Measurements from ENCODE around the gene ADCY2. TPM values are rescaled to one million over a fixed set of nuclear protein-coding genes. Genes with fewer than 3 reads are reported as not detected.
A peak's percentile ranks its signal among the peaks of the same experiment; 100 is the strongest.

The ADCY2 gene
- polyA plus RNA-seq, 1 donor (not counting 4 experiments of a cell fraction or from before 2014, with no cell fraction given), result 0.13 TPM

GRCh38 chr5:7868773-7869473 is 473.0 kb downstream of the ADCY2 start, which contains the start of the genes FASTKD3 and MTRR:
TSS of gene FASTKD3 (minus strand) at chr5:7869031. CDS start at chr5:7868083, 948 bp downstream.
TSS of gene MTRR (plus strand) at chr5:7869148. CDS start at chr5:7870795, 1,647 bp downstream.
- Histone ChIP-seq H3K4me3 (ENCODE audit: control insufficient read depth in 2 of 3, extremely low read depth in 1 of 3, insufficient read depth in 2 of 3, low read depth in 1 of 3, low read length in 3 of 3) (peak within 1 kb of the TSS; percentile 88 to 93 (median 93)), H3K27ac (ENCODE audit: control insufficient read depth, insufficient read depth, low read length) (peak within 1 kb of the TSS; percentile 70), H3K9me3 (ENCODE audit: control insufficient read depth, low read depth, low read length) (no peaks in the 10 kb centered on the region), H3K9me1 (ENCODE audit: control insufficient read depth, extremely low read depth, insufficient read depth, low read length) (peaks cover 2% of the 10 kb centered on the region), H4K20me1 (ENCODE audit: control insufficient read depth, extremely low read depth, insufficient read depth, low read length) (no peaks in the 10 kb centered on the region), H3K27me3 (ENCODE audit: control insufficient read depth, extremely low read depth, insufficient read depth, low read length) (no peaks in the 10 kb centered on the region), H3K9ac (ENCODE audit: control insufficient read depth, extremely low read depth, insufficient read depth, low read length) (peak within 1 kb of the TSS; percentile 87), H3K4me2 (ENCODE audit: control insufficient read depth, extremely low read depth, insufficient read depth, low read depth, low read length) (peak within 1 kb of the TSS; percentile 97), H3K36me3 (ENCODE audit: control insufficient read depth in 2 of 2, extremely low read depth in 1 of 2, insufficient read depth in 2 of 2, low read length in 2 of 2) (peaks cover 6 to 11% of the 10 kb centered on the region in 2 experiments), H3K79me2 (ENCODE audit: control insufficient read depth, insufficient read depth, low read length) (peaks cover 74% of the 10 kb centered on the region), H2AFZ (ENCODE audit: control insufficient read depth, low read length) (peak within 1 kb of the TSS; percentile 92), H3K4me1 (ENCODE audit: control insufficient read depth, extremely low read depth, insufficient read depth, low read length) (peaks cover 18% of the 10 kb centered on the region)
- dilution Hi-C loops (cut with MboI; ENCODE audit: extremely low pct_ligation_motif_present, low sequenced_read_pairs), result no loop called here
- peak; percentile 70 for FAIRE-seq
- TF ChIP-seq, protein P1, sequence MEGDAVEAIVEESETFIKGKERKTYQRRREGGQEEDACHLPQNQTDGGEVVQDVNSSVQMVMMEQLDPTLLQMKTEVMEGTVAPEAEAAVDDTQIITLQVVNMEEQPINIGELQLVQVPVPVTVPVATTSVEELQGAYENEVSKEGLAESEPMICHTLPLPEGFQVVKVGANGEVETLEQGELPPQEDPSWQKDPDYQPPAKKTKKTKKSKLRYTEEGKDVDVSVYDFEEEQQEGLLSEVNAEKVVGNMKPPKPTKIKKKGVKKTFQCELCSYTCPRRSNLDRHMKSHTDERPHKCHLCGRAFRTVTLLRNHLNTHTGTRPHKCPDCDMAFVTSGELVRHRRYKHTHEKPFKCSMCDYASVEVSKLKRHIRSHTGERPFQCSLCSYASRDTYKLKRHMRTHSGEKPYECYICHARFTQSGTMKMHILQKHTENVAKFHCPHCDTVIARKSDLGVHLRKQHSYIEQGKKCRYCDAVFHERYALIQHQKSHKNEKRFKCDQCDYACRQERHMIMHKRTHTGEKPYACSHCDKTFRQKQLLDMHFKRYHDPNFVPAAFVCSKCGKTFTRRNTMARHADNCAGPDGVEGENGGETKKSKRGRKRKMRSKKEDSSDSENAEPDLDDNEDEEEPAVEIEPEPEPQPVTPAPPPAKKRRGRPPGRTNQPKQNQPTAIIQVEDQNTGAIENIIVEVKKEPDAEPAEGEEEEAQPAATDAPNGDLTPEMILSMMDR (optimal IDR thresholded peaks at IDR 0.05 in 1 of 3, IDR thresholded peaks at IDR 0.05 in 1 of 3, conservative IDR thresholded peaks at IDR 0.05 in 1 of 3; ENCODE audit: extremely low read depth in 1 of 3, insufficient read depth in 2 of 3, low read length in 3 of 3), result no peak
- TF ChIP-seq EZH2 (IDR thresholded peaks at IDR 0.05; ENCODE audit: low read length), result no peak
- DNase-seq (ENCODE audit: low read depth, low spot score), result peak; percentile 42

DNA sequence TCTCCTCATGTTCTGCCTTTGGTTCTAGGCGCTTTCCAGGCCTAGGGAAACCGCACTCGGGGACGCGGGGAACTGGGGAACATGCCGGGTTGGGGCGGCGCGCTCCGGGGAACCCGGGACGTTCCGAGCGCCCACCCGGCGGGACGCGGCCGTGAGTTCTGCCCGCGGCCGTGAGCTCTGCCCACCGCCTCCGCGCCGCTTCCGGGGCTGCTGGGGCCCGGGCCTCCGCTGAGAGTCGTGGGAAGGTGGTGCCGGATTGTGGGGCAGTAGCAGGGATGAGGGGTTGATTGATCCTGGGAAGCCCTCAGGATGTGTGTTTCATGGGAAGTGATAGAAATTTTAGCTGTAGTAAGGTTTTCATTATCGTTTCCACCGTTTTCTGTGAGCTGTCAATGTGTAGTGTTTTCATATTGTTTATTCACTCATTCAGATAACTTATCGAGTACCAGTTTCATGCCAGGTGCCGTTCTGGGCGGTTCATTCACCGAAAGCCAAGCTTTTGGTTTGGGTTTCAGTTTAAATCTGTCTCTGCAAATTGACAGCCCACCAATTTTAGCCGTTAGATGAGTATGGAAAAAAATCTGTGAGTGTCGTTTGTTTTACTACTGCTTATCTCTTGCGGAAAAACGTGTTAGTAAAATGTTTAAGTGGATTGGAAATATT is 473.7 kb downstream of the ADCY2 start:
- Histone ChIP-seq H3K36me3 (ENCODE audit: control insufficient read depth in 2 of 2, extremely low read depth in 1 of 2, insufficient read depth in 2 of 2, low read length in 2 of 2) (peaks cover 7 to 11% of the 10 kb centered on the region in 2 experiments), H2AFZ (ENCODE audit: control insufficient read depth, low read length) (peak overlapping the region; percentile 53), H3K9me1 (ENCODE audit: control insufficient read depth, extremely low read depth, insufficient read depth, low read length) (peaks cover 2% of the 10 kb centered on the region), H3K9ac (ENCODE audit: control insufficient read depth, extremely low read depth, insufficient read depth, low read length) (peak overlapping the region; percentile 87), H3K4me3 (ENCODE audit: control insufficient read depth in 2 of 3, extremely low read depth in 1 of 3, insufficient read depth in 2 of 3, low read depth in 1 of 3, low read length in 3 of 3) (peak overlapping the region; percentile 88 to 93 (median 93)), H3K27ac (ENCODE audit: control insufficient read depth, insufficient read depth, low read length) (peak overlapping the region; percentile 70), H3K27me3 (ENCODE audit: control insufficient read depth, extremely low read depth, insufficient read depth, low read length) (no peaks in the 10 kb centered on the region), H4K20me1 (ENCODE audit: control insufficient read depth, extremely low read depth, insufficient read depth, low read length) (no peaks in the 10 kb centered on the region), H3K4me1 (ENCODE audit: control insufficient read depth, extremely low read depth, insufficient read depth, low read length) (peaks cover 18% of the 10 kb centered on the region), H3K4me2 (ENCODE audit: control insufficient read depth, extremely low read depth, insufficient read depth, low read depth, low read length) (peak overlapping the region; percentile 97), H3K9me3 (ENCODE audit: control insufficient read depth, low read depth, low read length) (no peaks in the 10 kb centered on the region), H3K79me2 (ENCODE audit: control insufficient read depth, insufficient read depth, low read length) (peaks cover 79% of the 10 kb centered on the region)
- peak; percentile 41 for FAIRE-seq
- dilution Hi-C loops (cut with MboI; ENCODE audit: extremely low pct_ligation_motif_present, low sequenced_read_pairs), result no loop called here
- no peak for DNase-seq (ENCODE audit: low read depth, low spot score)
- TF ChIP-seq, protein P1 (optimal IDR thresholded peaks at IDR 0.05 in 1 of 3, IDR thresholded peaks at IDR 0.05 in 1 of 3, conservative IDR thresholded peaks at IDR 0.05 in 1 of 3; ENCODE audit: extremely low read depth in 1 of 3, insufficient read depth in 2 of 3, low read length in 3 of 3), result no peak
- no peak for TF ChIP-seq EZH2 (IDR thresholded peaks at IDR 0.05; ENCODE audit: low read length)

Measured in keratinocyte (primary cell).